SIG-M5 treated with dmso at 0.1 percent for 504 hours (cell line): ENCODE measurements around the gene SFT2D3.

Experiments used
- DNase-seq: peaks from one replicate; lab custom pipeline; 2025; ENCODE audit not compliant: unreplicated experiment; lab: John Stamatoyannopoulos, UW

Gene SFT2D3

DNA sequence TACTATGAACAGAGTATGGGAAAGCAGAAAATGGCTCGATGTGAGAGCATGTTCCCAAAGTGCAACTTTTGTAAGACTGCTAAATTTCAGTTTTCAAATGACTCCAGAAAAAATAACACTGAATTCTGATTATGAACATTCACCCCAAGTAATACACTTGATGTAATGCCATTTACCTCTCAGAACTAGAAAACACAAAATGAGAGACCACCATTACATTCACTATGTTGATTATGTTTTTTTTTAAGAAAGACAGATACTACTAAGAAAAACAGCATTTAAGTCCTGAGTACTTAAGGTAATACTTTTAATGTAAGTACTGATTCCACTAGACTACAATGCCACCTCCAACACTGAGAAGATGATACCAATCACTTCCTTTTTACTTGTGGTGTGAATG is 38.5 kb downstream of the SFT2D3 start:
- no peak for DNase-seq

- DNase-seq, result peak; percentile 29
Observed at GRCh38 chr2:127740665-127741288, 39.5 kb downstream of the SFT2D3 start.

DNA sequence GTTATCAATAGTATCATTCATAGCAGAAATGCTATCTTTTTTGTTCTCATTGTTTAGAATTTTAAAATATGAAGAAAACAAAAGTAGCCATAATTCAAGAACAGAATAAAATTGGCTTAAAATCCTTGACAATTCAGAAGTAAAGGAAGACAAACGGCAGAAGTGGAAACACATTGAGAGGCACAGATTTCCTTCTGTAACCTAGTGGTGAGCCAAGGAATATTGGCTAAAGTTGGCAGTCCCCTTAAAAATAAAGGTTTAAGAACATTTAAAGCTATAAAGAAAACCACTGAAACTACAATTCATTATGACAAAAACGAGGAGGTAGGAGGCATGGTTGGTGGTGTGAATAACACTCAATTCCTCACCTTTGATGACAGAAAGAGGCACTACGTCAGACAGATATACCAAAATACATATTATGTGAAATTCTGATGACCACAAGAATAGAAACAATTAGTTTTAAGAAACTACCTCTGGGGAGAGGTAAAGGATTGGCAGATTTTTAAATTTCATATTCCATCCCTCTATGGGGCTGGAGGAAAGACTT is 42.3 kb downstream of the SFT2D3 start:
- no peak for DNase-seq

GRCh38 chr2:127747621-127748020 is 46.3 kb downstream of the SFT2D3 start:
- DNase-seq, result no peak

DNA sequence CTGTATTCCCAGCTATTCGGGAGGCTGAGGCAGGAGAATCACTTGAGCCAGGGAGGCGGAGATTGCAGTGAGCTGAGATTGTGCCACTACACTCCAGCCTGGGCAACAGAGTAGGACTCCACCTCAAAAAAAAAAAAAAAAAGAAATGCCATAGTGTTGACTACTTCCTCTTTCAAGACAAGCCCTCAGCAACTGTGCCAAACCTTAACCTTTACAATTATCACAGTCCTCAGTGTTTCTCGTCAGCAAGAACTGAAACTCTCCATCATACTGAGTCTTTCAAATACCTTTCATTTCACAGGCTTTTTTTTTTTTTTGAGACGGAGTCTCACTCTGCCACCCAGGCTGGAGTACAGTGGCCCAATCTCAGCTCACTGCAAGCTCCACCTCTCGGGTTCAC is 48.2 kb downstream of the SFT2D3 start:
- peak; percentile 58 for DNase-seq

DNA sequence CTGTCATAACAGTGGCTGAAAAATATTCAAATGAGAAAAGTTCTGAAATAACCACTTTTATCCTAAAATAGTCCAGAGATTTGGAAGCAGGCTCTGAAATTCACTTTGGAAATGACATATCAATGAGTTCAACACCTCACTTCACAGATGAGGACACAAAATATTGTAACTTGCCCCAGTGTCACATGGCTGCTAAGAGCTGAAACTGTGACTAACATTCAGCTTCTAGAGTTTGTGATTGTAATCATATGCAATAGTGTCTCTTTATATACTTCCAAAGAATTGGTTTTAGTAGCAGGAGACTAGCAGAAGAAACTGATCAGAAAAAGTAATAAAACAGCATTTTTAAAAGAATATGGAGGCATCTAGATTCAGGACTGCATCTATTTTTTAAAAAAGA is 52.1 kb downstream of the SFT2D3 start:
- no peak for DNase-seq

GRCh38 chr2:127754186-127754585 is 52.9 kb downstream of the SFT2D3 start:
- DNase-seq, result no peak
